ENCODE measurements around the gene CALHM1. TPM values are rescaled to one million over a fixed set of nuclear protein-coding genes. Genes with fewer than 3 reads are reported as not detected.
A peak's percentile ranks its signal among the peaks of the same experiment; 100 is the strongest.

The CALHM1 gene
- total RNA-seq, 1 donor from 2014 or later: 0.40 TPM

DNA sequence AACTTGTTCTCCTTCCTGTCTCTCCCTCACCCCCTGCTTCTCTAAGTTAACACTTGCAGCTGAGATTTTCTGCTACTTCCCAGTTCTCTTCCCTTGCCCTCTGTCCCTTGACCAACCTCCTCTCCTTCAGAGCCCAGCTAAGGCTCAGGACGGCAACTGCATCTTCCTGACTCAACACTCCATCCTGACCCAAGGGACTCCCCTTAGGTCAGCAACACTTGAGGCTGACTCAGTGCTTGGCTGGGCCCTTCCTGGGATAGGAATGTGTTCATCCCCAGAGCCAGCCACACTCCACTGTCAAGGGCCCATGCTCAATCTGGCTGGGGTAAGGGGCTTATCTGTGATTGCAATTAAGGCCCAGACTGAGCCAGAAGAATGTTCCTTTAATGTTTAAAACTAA lies 10.0 kb downstream of the CALHM1 start:
- CTCF ChIA-PET: no interaction called here
- H3K27me3 Mint-ChIP-seq: no peaks in the 10 kb centered on the region
- no peak for TF ChIP-seq CTCF (IDR thresholded peaks at IDR 0.05)
- H3K36me3 Mint-ChIP-seq (ENCODE audit: low read depth): peaks cover 60% of the 10 kb centered on the region
- no peak overlapping the region for H3K4me3 Mint-ChIP-seq
- POLR2A ChIA-PET: no interaction called here
- intact Hi-C loops (cut with micrococcal nuclease): no loop called here
- H3K9me3 Mint-ChIP-seq: no peaks in the 10 kb centered on the region
- H3K4me1 Mint-ChIP-seq: peaks cover 45% of the 10 kb centered on the region
- ATAC-seq (ENCODE audit: low read depth) (no peak), DNase-seq (no peak)
- peak overlapping the region; percentile 61 for H3K27ac Mint-ChIP-seq

DNA sequence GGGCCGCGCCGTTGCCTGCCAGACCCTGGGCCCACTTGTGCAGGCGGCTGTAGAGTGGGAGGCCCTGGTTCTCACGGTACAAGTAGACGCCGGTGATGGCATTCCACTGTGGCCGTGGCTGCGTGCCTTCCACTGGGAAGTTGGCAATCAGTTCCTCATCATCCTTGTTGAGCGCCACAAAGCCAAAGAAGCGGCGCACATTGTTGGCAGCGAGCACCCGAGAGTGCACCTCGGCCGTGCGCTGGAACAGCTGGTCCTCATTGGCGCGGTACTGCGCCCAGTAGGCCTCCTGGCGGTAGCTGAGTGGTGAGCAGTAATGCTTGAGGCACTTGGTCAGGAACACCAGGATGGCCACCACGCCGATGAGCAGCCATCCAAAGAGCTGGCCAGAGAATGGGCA lies 11.5 kb downstream of the CALHM1 start:
- CTCF ChIA-PET: no interaction called here
- Mint-ChIP-seq H3K36me3 (ENCODE audit: low read depth) (peaks cover 74% of the 10 kb centered on the region), H3K27ac (no peak overlapping the region), H3K4me1 (peaks cover 32% of the 10 kb centered on the region), H3K27me3 (no peaks in the 10 kb centered on the region), H3K9me3 (no peaks in the 10 kb centered on the region), H3K4me3 (no peak overlapping the region)
- ATAC-seq (ENCODE audit: low read depth) (no peak), DNase-seq (no peak)
- no peak for TF ChIP-seq CTCF (IDR thresholded peaks at IDR 0.05)
- intact Hi-C loops (cut with micrococcal nuclease): no loop called here
- POLR2A ChIA-PET: interaction anchor here (1.1 kb wide), 1 partner anchor 25 kb away, joined by 4 read pairs; no protein-coding TSS in a partner anchor

DNA sequence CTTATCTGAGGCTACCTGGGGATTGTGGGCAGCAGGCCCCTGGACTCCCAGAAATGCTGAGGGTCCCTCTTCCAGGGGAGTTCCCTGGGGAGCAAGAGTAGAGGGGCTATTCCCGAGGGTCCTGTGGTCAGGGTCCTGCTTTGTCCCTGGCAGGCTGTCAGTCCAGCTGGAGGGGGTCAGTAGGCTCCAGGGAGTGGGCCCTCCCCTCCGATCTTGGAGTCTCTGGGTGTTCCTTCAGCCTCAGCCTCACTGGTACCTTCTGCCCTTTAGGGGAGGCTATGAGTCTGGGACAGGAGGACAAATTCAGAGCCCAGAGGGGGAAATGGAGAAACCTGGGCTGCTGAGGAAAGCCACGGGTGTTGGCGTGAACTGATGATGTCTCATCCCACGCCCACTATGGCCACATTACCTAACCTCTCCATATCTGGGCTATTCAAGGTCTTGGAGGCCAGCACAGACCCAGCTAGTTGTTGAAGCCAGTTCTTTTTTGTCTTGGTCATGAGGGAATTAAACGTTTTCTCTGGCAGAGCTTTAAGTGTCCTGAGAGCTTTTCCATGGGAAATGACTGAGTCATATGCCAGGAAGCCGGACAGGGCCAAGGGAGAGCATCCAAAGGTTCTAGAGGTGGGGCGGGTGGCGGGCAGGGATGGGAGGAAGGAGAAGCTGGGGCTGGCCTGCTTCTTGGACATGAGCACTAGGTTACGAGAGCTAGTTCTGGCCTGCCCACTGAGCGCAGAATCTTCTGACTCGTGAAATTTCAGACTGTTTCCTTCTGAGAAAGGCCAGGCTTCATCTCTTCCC lies 12.7 kb downstream of the CALHM1 start:
- no peak for TF ChIP-seq CTCF (IDR thresholded peaks at IDR 0.05)
- no peak for ATAC-seq (ENCODE audit: low read depth)
- ChIA-PET CTCF (no interaction called here), POLR2A (interaction anchor here (1.1 kb wide), 1 partner anchor 26 kb away, joined by 4 read pairs; no protein-coding TSS in a partner anchor)
- Mint-ChIP-seq H3K27me3 (no peaks in the 10 kb centered on the region), H3K9me3 (no peaks in the 10 kb centered on the region), H3K4me1 (peaks cover 26% of the 10 kb centered on the region), H3K4me3 (no peak overlapping the region), H3K27ac (peak overlapping the region; percentile 30), H3K36me3 (ENCODE audit: low read depth) (peaks cover 84% of the 10 kb centered on the region)
- no peak for DNase-seq
- intact Hi-C loops (cut with micrococcal nuclease): no loop called here

DNA sequence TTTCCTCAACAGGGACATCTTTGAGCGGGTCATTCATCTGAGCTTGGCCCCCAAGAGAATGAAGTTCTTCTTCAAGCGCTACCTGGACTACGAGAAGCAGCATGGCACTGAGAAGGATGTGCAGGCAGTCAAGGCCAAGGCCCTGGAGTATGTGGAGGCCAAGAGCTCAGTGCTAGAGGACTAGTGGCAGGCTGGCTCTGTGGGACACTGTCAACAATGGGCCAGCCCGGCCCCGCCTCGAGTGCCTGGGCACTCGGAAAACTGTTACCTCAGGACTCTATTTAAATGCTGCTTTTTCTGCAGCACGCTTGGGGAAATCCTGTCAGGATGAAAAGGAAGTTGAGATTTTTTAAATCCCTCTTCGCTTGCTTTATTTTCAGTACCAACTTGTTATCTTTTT lies 13.3 kb downstream of the CALHM1 start:
- POLR2A ChIA-PET: no interaction called here
- CTCF ChIA-PET: no interaction called here
- Mint-ChIP-seq H3K27me3 (no peaks in the 10 kb centered on the region), H3K9me3 (no peaks in the 10 kb centered on the region), H3K4me3 (no peak overlapping the region), H3K36me3 (ENCODE audit: low read depth) (peaks cover 87% of the 10 kb centered on the region), H3K4me1 (peaks cover 20% of the 10 kb centered on the region), H3K27ac (peak overlapping the region; percentile 30)
- ATAC-seq (ENCODE audit: low read depth) (no peak), DNase-seq (no peak)
- TF ChIP-seq CTCF (IDR thresholded peaks at IDR 0.05): no peak
- intact Hi-C loops (cut with micrococcal nuclease): no loop called here

GRCh38 chr10:103444478-103444877 lies 14.2 kb downstream of the CALHM1 start:
- Mint-ChIP-seq H3K4me1 (peaks cover 12% of the 10 kb centered on the region), H3K27ac (no peak overlapping the region), H3K36me3 (ENCODE audit: low read depth) (peaks cover 88% of the 10 kb centered on the region), H3K27me3 (no peaks in the 10 kb centered on the region), H3K9me3 (no peaks in the 10 kb centered on the region), H3K4me3 (no peak overlapping the region)
- intact Hi-C loops (cut with micrococcal nuclease): no loop called here
- POLR2A ChIA-PET: no interaction called here
- DNase-seq: no peak
- TF ChIP-seq CTCF (IDR thresholded peaks at IDR 0.05): no peak
- ATAC-seq (ENCODE audit: low read depth): no peak
- CTCF ChIA-PET: no interaction called here

Measured in activated B cell treated with CpG ODN at 0.5 μM for 24 hours (primary cell).